B cell (primary cell): ENCODE measurements around the gene FOXK1.

Source experiments
- CTCF ChIP-seq: fragments of 200-600 bp; IDR thresholded peaks from one replicate; pipeline ENCODE4 v1.8.0; 2022; ENCODE audit warnings: antibody characterized with exemption, mild to moderate bottlenecking
- EZH2 ChIP-seq: IDR thresholded peaks from 2 replicates; pipeline ENCODE4 v1.6.1; 2012; ENCODE audit warnings: borderline replicate concordance, low read depth, mild to moderate bottlenecking, moderate library complexity, low read length; ENCODE audit not compliant: insufficient read depth, poor library complexity, severe bottlenecking

GRCh38 chr7:4766666-4767519, 84.8 kb downstream of the FOXK1 start:
- TF ChIP-seq CTCF = no peak
- no peak for TF ChIP-seq EZH2
